HepG2 (cell line): ENCODE data around the gene IQCC. TPM values are rescaled to one million over a fixed set of nuclear protein-coding genes. Genes with fewer than 3 reads are reported as not detected.

Experiments used
- BHLHE40 ChIP-seq: IDR thresholded peaks from 2 replicates; pipeline ENCODE4 v1.6.1; 2011; ENCODE audit warnings: low read length, improper control_type of control experiment
- CEBPB ChIP-seq: IDR thresholded peaks from 2 replicates; pipeline ENCODE4 v1.6.1; 2011; ENCODE audit warnings: low read depth, low read length, improper control_type of control experiment, borderline replicate concordance
- CENPX ChIP-seq: sonication (generic); formaldehyde crosslinking; IDR thresholded peaks from 2 replicates; pipeline ENCODE4 v1.9.0; 2021; ENCODE audit warnings: mild to moderate bottlenecking, missing genetic modification reagents, moderate library complexity
- HOXA7 ChIP-seq: sonication (generic); formaldehyde crosslinking; IDR thresholded peaks from 2 replicates; pipeline ENCODE4 v1.8.1; 2022; ENCODE audit warnings: mild to moderate bottlenecking, missing genetic modification reagents, moderate library complexity
- MED1 ChIP-seq: sonication (generic); formaldehyde crosslinking; IDR thresholded peaks from 2 replicates; pipeline ENCODE4 v1.4.0; 2020; ENCODE audit warnings: missing genetic modification reagents
- NFE2 ChIP-seq: sonication (generic); formaldehyde crosslinking; IDR thresholded peaks from 2 replicates; pipeline ENCODE4 v1.4.0; 2020; ENCODE audit warnings: missing genetic modification reagents
- NPAS2 ChIP-seq: sonication (generic); formaldehyde crosslinking; IDR thresholded peaks from 2 replicates; pipeline ENCODE4 v1.8.0; 2022; ENCODE audit warnings: mild to moderate bottlenecking, missing genetic modification reagents, borderline replicate concordance
- PITX1 ChIP-seq: sonication (generic); formaldehyde crosslinking; IDR thresholded peaks from 2 replicates; pipeline ENCODE4 v1.5.1; 2020; ENCODE audit warnings: mild to moderate bottlenecking, missing genetic modification reagents
- SOX13 ChIP-seq, 3 experiments: fragments of 450-650 bp in 1 of 3; sonication (generic) in 1 of 3; formaldehyde crosslinking in 1 of 3; IDR thresholded peaks in 2 of 3; conservative IDR thresholded peaks in 1 of 3; 2 replicates each; pipeline versions ENCODE4 v1.5.0 to v1.6.1; 2016 to 2020; ENCODE audit warnings: antibody characterized with exemption in 1 of 3, mild to moderate bottlenecking in 1 of 3, missing compliant biosample characterization in 1 of 3, missing genetic modification reagents in 1 of 3, moderate library complexity in 1 of 3
- ZBTB20 ChIP-seq: sonication (generic); formaldehyde crosslinking; IDR thresholded peaks from 2 replicates; pipeline ENCODE4 v1.8.1; 2023; ENCODE audit warnings: missing genetic modification reagents, low read depth, mild to moderate bottlenecking, borderline replicate concordance
- ZKSCAN5 ChIP-seq: sonication (generic); formaldehyde crosslinking; IDR thresholded peaks from 2 replicates; pipeline ENCODE4 v1.5.1; 2020; ENCODE audit warnings: mild to moderate bottlenecking, missing genetic modification reagents
- ZNF12 ChIP-seq: sonication (generic); formaldehyde crosslinking; IDR thresholded peaks from 2 replicates; pipeline ENCODE4 v1.5.0; 2020; ENCODE audit warnings: missing genetic modification reagents
- ZNF160 ChIP-seq: sonication (generic); formaldehyde crosslinking; IDR thresholded peaks from 2 replicates; pipeline ENCODE4 v1.8.0; 2022; ENCODE audit warnings: mild to moderate bottlenecking, inconsistent platforms, missing genetic modification reagents
- ZNF274 ChIP-seq: sonication (generic); formaldehyde crosslinking; IDR thresholded peaks from 2 replicates; pipeline ENCODE4 v1.5.1; 2020; ENCODE audit warnings: mild to moderate bottlenecking, missing genetic modification reagents
- ZNF3 ChIP-seq: IDR thresholded peaks from 2 replicates; pipeline ENCODE4 v1.7.0; 2017; ENCODE audit warnings: inconsistent platforms
- ZNF431 ChIP-seq: sonication (generic); formaldehyde crosslinking; IDR thresholded peaks from 2 replicates; pipeline ENCODE4 v1.9.0; 2022; ENCODE audit warnings: missing genetic modification reagents, low read depth, mild to moderate bottlenecking, borderline replicate concordance
- polyA plus RNA-seq, 8 experiments: library from polyadenylated mRNA; depleted of rRNA in 3 of 8; stranded (reverse) in 7 of 8; unstranded in 1 of 8; fragments of >200 nt; fragmentation: Illumina TruSeq in 4 of 8; extraction: Trizol in 4 of 8; gene quantifications; 2 replicates each; pipeline versions ENCODE4 v1.2.1 to v1.2.3, GENCODE V29; 2011 to 2016; ENCODE audit warnings: low read depth in 4 of 8, missing spikeins in 1 of 8, mixed read lengths in 1 of 8; ENCODE audit not compliant: insufficient read depth in 1 of 8
- total RNA-seq, 5 experiments: library from RNA; depleted of rRNA; stranded (reverse); fragments of >200 nt; fragmentation: Illumina TruSeq; extraction: Trizol; gene quantifications; 2 replicates each; pipeline ENCODE4 v1.2.3, GENCODE V29; 2016; ENCODE audit warnings: low read depth in 1 of 5
- TF ChIP-seq, protein P1 (sequence below): sonication (generic); formaldehyde crosslinking; IDR thresholded peaks from 2 replicates; pipeline ENCODE4 v1.5.1; 2020; ENCODE audit warnings: missing genetic modification reagents, mild to moderate bottlenecking, borderline replicate concordance
- TF ChIP-seq, protein P2 (sequence below): sonication (generic); formaldehyde crosslinking; IDR thresholded peaks from 2 replicates; pipeline ENCODE4 v1.4.0; 2020; ENCODE audit warnings: missing genetic modification reagents
- TF ChIP-seq, protein P3 (sequence below): sonication (generic); formaldehyde crosslinking; IDR thresholded peaks from 2 replicates; pipeline ENCODE4 v1.4.0; 2020; ENCODE audit warnings: missing genetic modification reagents, borderline replicate concordance
- TF ChIP-seq, protein P4 (sequence below): IDR thresholded peaks from 2 replicates; pipeline ENCODE4 v1.6.1; 2016; ENCODE audit warnings: control low read depth

The IQCC gene
- total and polyA plus RNA-seq, 2 of the 13 experiments (the other 11 are each of a cell fraction or from before 2014, with no cell fraction given): 1.7 to 3.0 TPM

DNA sequence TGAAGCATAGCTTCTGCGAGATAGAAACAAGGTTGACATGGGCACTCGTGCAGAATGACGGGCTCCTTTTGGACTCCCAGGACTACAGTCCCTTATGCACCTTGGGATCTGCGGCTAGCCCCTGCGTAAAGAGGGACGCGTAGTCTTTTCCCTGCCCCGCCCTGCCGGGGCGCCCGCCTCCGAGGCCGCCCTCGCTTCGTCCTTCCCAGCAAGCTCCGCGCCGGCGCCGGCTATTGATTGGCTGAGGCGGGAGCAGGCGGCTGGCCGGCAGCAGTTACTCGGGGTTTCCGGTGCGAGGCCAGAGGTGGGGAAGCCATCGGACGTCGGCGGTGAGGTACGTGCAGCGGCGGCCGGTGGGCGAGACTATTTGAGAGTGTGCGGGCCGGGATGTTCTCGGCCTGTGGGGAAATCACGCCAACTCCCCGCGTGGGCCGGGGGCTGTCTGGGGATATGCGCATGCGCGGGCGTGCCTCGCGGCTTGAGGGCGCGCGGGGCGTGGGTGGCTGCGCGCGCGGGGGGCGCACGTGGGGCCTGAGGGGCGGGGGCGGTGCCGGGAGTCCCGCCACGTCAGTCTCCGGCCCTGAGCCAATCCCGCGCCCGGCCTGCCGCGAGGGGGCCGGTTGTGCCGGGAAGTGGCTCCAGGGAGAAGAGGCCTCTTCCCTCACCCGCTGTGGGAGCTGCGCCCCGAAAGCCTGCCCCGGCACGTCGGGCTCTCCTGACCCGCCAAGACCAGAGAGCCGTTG lies 25.9 kb upstream of the IQCC start, which contains the start of gene TXLNA (continued):
- no peak for TF ChIP-seq PITX1
- TF ChIP-seq, protein P1, sequence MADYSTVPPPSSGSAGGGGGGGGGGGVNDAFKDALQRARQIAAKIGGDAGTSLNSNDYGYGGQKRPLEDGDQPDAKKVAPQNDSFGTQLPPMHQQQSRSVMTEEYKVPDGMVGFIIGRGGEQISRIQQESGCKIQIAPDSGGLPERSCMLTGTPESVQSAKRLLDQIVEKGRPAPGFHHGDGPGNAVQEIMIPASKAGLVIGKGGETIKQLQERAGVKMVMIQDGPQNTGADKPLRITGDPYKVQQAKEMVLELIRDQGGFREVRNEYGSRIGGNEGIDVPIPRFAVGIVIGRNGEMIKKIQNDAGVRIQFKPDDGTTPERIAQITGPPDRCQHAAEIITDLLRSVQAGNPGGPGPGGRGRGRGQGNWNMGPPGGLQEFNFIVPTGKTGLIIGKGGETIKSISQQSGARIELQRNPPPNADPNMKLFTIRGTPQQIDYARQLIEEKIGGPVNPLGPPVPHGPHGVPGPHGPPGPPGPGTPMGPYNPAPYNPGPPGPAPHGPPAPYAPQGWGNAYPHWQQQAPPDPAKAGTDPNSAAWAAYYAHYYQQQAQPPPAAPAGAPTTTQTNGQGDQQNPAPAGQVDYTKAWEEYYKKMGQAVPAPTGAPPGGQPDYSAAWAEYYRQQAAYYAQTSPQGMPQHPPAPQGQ (CRISPR knock-in tag): no peak
- TF ChIP-seq CENPX (CRISPR knock-in tag): no peak
- no peak for TF ChIP-seq HOXA7
- TF ChIP-seq ZNF12 (CRISPR knock-in tag): no peak
- TF ChIP-seq, protein P2, sequence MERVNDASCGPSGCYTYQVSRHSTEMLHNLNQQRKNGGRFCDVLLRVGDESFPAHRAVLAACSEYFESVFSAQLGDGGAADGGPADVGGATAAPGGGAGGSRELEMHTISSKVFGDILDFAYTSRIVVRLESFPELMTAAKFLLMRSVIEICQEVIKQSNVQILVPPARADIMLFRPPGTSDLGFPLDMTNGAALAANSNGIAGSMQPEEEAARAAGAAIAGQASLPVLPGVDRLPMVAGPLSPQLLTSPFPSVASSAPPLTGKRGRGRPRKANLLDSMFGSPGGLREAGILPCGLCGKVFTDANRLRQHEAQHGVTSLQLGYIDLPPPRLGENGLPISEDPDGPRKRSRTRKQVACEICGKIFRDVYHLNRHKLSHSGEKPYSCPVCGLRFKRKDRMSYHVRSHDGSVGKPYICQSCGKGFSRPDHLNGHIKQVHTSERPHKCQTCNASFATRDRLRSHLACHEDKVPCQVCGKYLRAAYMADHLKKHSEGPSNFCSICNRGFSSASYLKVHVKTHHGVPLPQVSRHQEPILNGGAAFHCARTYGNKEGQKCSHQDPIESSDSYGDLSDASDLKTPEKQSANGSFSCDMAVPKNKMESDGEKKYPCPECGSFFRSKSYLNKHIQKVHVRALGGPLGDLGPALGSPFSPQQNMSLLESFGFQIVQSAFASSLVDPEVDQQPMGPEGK (CRISPR knock-in tag): peak; percentile 21
- TF ChIP-seq ZNF3: no peak; the same call in 1 of the 2 replicates
- TF ChIP-seq NFE2 (CRISPR knock-in tag): no peak
- TF ChIP-seq ZKSCAN5 (CRISPR knock-in tag): no peak
- TF ChIP-seq ZNF431 (CRISPR knock-in tag): peak; percentile 90
- TF ChIP-seq MED1: peak; percentile 71
- TF ChIP-seq CEBPB: no peak
- TF ChIP-seq ZNF160: no peak
- TF ChIP-seq ZNF274 (CRISPR knock-in tag): peak; percentile 67; the same call in 1 of the 2 replicates
- TF ChIP-seq NPAS2: no peak
- TF ChIP-seq, protein P3, sequence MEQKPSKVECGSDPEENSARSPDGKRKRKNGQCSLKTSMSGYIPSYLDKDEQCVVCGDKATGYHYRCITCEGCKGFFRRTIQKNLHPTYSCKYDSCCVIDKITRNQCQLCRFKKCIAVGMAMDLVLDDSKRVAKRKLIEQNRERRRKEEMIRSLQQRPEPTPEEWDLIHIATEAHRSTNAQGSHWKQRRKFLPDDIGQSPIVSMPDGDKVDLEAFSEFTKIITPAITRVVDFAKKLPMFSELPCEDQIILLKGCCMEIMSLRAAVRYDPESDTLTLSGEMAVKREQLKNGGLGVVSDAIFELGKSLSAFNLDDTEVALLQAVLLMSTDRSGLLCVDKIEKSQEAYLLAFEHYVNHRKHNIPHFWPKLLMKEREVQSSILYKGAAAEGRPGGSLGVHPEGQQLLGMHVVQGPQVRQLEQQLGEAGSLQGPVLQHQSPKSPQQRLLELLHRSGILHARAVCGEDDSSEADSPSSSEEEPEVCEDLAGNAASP (CRISPR knock-in tag): no peak
- TF ChIP-seq BHLHE40: no peak
- TF ChIP-seq, protein P4, sequence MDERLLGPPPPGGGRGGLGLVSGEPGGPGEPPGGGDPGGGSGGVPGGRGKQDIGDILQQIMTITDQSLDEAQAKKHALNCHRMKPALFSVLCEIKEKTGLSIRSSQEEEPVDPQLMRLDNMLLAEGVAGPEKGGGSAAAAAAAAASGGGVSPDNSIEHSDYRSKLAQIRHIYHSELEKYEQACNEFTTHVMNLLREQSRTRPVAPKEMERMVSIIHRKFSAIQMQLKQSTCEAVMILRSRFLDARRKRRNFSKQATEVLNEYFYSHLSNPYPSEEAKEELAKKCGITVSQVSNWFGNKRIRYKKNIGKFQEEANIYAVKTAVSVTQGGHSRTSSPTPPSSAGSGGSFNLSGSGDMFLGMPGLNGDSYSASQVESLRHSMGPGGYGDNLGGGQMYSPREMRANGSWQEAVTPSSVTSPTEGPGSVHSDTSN (CRISPR knock-in tag): peak; percentile 46; the same call in 1 of the 2 replicates
- TF ChIP-seq SOX13 (IDR thresholded peaks at IDR 0.05): no peak
- no peak; a peak in 1 of 4 replicates for TF ChIP-seq SOX13 (CRISPR knock-in tag; conservative IDR thresholded peaks at IDR 0.05 in 1 of 2, IDR thresholded peaks at IDR 0.05 in 1 of 2)
- peak; percentile 51; the same call in 1 of the 2 replicates for TF ChIP-seq ZBTB20
